Mucosa of descending colon (tissue), 3 donors: Measurements from ENCODE around the gene WDR35. TPM values are rescaled to one million over a fixed set of nuclear protein-coding genes. Genes with fewer than 3 reads are reported as not detected.

Experiments
- ATAC-seq: fragments of 200-7000 bp; cut with Tn5 transposase; one replicate; pipeline ENCODE4 v1.9.1; 2020; ENCODE audit warnings: mild to moderate bottlenecking, moderate library complexity
- DNase-seq, 3 donors: peaks; one replicate each; pipeline ENCODE4 v3.0.0-alpha.2; 2020
- H3K36me3 ChIP-seq: fragments of 200-600 bp; one replicate; pipeline ENCODE4 v1.8.0; 2021; ENCODE audit warnings: low read depth, mild to moderate bottlenecking
- H3K4me1 ChIP-seq: fragments of 200-600 bp; one replicate; pipeline ENCODE4 v1.8.0; 2021; ENCODE audit warnings: low read depth, mild to moderate bottlenecking
- H3K4me3 ChIP-seq: fragments of 200-600 bp; one replicate; pipeline ENCODE4 v1.8.0; 2021; ENCODE audit warnings: mild to moderate bottlenecking
- H3K9me3 ChIP-seq: fragments of 200-600 bp; one replicate; pipeline ENCODE4 v1.8.0; 2021; ENCODE audit warnings: mild to moderate bottlenecking
- intact Hi-C, 2 donors: fragments of 100-400 bp; cut with DNase I in 1 of 2; cut with micrococcal nuclease in 1 of 2; formaldehyde crosslinking; loops; one replicate each; pipeline versions ENCODE4 v1.11.0 to v1.11.1; 2022; cut with DNase I, micrococcal nuclease
- total RNA-seq, 3 donors: library from RNA; stranded (reverse); fragmentation: NEBNext Ultra II Directional in 2 of 3; extraction: Animal tissue kit (Norgen Biotek cat#: 25700) in 2 of 3; gene quantifications; one replicate each; pipeline versions ENCODE4 v1.2.1 to v1.2.4, GENCODE V29; 2021 to 2023
- TF ChIP-seq, protein P1 (sequence below): fragments of 200-600 bp; IDR thresholded peaks from one replicate; pipeline ENCODE4 v1.8.0; 2022; ENCODE audit warnings: antibody characterized with exemption, mild to moderate bottlenecking
- donor health status: DM: no; HTN: no; CAD: no; lungs with moderate emphysema.
- donor health status: DM: no; HTN: no; CAD: no.
- donor health status: DM: no; HTN: yes; CAD: no.

The WDR35 gene
- total RNA-seq, 3 donors from 2014 or later = 1.9 to 8.8 (median 2.7) TPM

DNA sequence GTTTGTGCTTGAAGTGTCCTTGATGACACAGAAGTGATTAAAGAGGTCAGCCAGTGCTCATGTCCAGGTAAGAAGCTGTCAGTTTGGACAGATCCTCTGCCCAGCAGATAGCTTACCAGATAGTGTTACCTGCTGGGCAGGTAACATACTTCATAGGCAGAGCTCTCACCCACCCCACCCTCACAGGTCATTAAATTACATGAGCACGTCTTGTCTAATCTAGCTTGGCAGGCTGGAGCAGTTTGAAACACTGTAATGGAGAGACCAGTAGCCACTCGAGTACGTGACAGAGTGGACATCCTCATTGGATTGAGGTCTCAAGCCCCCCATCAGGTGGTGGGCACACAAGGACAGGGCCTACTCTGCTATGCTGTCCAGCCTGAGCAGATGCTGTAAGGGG is 115.2 kb downstream of the WDR35 start:
- Histone ChIP-seq H3K4me3 (no peak overlapping the region), H3K36me3 (no peaks in the 10 kb centered on the region), H3K9me3 (no peaks in the 10 kb centered on the region), H3K4me1 (no peaks in the 10 kb centered on the region)
- ATAC-seq (no peak), DNase-seq (no peak)
- intact Hi-C loops = no loop called here
- TF ChIP-seq, protein P1, sequence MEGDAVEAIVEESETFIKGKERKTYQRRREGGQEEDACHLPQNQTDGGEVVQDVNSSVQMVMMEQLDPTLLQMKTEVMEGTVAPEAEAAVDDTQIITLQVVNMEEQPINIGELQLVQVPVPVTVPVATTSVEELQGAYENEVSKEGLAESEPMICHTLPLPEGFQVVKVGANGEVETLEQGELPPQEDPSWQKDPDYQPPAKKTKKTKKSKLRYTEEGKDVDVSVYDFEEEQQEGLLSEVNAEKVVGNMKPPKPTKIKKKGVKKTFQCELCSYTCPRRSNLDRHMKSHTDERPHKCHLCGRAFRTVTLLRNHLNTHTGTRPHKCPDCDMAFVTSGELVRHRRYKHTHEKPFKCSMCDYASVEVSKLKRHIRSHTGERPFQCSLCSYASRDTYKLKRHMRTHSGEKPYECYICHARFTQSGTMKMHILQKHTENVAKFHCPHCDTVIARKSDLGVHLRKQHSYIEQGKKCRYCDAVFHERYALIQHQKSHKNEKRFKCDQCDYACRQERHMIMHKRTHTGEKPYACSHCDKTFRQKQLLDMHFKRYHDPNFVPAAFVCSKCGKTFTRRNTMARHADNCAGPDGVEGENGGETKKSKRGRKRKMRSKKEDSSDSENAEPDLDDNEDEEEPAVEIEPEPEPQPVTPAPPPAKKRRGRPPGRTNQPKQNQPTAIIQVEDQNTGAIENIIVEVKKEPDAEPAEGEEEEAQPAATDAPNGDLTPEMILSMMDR = no peak

DNA sequence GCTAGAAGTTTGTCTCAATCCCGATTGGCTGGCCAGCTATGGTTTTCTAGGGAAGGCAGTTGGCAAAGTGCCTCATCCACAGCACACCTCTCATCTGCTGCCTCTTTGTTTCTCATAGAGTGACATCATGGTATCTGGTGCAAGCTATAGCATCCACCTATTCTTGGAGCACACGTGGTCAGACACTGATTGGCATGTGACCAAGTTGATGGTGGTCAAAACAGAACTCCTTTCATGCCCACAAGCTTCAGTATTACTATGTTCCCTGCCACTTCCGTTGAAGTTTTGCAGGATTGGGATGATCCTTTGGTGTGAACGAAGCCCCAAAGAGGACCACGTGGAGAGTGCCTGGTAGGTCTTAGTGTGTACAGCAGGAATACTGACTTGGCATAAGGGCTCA is 116.9 kb downstream of the WDR35 start:
- no peaks in the 10 kb centered on the region for H3K9me3 ChIP-seq
- H3K4me3 ChIP-seq = no peak overlapping the region
- TF ChIP-seq, protein P1 = no peak
- no peaks in the 10 kb centered on the region for H3K4me1 ChIP-seq
- no peaks in the 10 kb centered on the region for H3K36me3 ChIP-seq
- intact Hi-C loops = no loop called here
- ATAC-seq = no peak
- no peak for DNase-seq

DNA sequence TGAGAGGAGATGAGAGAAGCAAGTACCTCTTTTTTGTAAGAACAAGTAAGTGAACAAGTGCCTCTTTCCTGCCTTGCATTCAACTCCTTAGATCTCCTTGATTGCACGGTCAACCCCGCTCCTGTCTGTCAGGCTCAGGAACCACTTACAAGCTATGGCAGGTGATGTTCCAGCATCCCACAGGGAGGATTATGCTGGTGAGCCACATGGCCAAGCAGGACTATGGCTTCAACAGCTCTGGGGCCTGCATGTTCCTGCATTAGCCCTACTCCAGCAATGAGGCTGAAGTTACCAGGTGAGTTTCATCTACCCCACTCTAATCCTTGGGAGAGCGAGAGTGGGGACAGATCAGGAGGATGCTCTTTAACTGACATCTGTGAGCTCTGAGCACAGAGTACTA is 117.6 kb downstream of the WDR35 start:
- no peaks in the 10 kb centered on the region for H3K9me3 ChIP-seq
- H3K4me3 ChIP-seq = no peak overlapping the region
- DNase-seq (no peak), ATAC-seq (no peak)
- no peaks in the 10 kb centered on the region for H3K36me3 ChIP-seq
- intact Hi-C loops = no loop called here
- TF ChIP-seq, protein P1 = no peak
- H3K4me1 ChIP-seq = no peaks in the 10 kb centered on the region

DNA sequence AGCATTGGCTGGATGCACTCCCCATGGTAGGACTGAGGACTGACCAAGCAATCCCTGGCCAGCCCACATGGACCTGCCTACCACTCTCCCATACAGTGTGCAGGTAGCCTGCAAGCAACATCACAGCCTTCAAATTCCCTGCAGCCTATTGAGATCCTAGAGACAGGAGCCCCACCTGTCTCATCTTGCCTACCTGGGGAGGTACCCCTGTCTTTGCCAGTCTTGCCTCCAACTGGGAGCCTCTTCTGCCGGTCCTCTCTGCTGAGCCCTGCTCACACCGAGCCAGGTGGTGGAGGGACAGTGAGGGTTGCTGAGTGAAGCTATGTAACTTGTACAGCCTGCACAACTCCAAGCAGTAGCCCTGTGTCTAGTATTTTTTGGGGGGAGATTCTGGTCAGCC is 118.1 kb downstream of the WDR35 start:
- Histone ChIP-seq H3K36me3 (no peaks in the 10 kb centered on the region), H3K4me1 (no peaks in the 10 kb centered on the region), H3K9me3 (no peaks in the 10 kb centered on the region), H3K4me3 (no peak overlapping the region)
- intact Hi-C loops = no loop called here
- DNase-seq (no peak), ATAC-seq (no peak)
- TF ChIP-seq, protein P1 = no peak

DNA sequence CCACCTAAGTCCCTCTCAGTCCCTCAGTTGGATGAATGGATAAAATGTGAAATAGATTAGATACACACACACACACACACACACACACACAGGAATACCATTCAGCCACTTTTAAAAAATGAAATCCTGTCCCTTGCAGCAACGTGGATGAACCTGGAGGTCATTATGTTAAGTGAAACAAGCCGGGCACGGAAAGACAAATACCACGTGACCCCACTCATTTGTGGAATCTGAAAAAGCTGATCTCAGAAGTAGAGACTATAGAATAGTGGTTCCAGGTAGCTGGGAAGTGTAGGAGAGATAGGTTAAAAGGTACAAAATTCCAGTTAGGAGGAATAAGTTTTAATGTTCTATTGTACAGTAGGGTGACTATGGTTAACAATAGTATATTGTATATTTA is 119.1 kb downstream of the WDR35 start:
- no peak overlapping the region for H3K4me3 ChIP-seq
- H3K36me3 ChIP-seq = no peaks in the 10 kb centered on the region
- TF ChIP-seq, protein P1 = no peak
- no peaks in the 10 kb centered on the region for H3K4me1 ChIP-seq
- ATAC-seq = no peak
- intact Hi-C loops = no loop called here
- no peaks in the 10 kb centered on the region for H3K9me3 ChIP-seq
- DNase-seq = no peak
